HCT116 (cell line): ENCODE results near the gene EHD1. TPM values are rescaled to one million over a fixed set of nuclear protein-coding genes. Genes with fewer than 3 reads are reported as not detected.

ENCODE experiments used
- ATAC-seq: fragments of 200-7000 bp; cut with Tn5 transposase; 2 replicates; pipeline ENCODE4 v1.9.1; 2020; ENCODE audit warnings: mild to moderate bottlenecking, moderate library complexity
- BruUV-seq: library from RNA; stranded (reverse); fragments of 400-500 nt; replicated peaks from 2 replicates; lab custom pipeline; 2021; lab: Mats Ljungman, UMichigan
- CTCF ChIA-PET: fragments of 300-600 bp; sonication (Branson Sonifier 250); formaldehyde crosslinking; loops from one replicate; lab custom pipeline; 2021; ENCODE audit warnings: antibody characterized with exemption; lab: Charles Lee
- POLR2A ChIA-PET: fragments of 300-600, 350-600 bp; sonication (Branson Sonifier 250); formaldehyde crosslinking; loops from one replicate; lab custom pipeline; 2021; ENCODE audit warnings: antibody characterized with exemption; lab: Charles Lee
- RAD21 ChIA-PET, 2 experiments: fragments of 300-600 bp; sonication (Branson Sonifier 250); formaldehyde crosslinking; loops; one replicate each; lab custom pipeline; 2023; ENCODE audit warnings: low total read pairs in 2 of 2; ENCODE audit not compliant: uncharacterized antibody in 2 of 2, unreplicated experiment in 2 of 2, low non-redundant PET in 1 of 2; lab: Charles Lee
- DNase-seq: peaks from one replicate; pipeline ENCODE4 v3.0.0-alpha.2; 2010; ENCODE audit warnings: low read depth, low spot score
- H2AFZ ChIP-seq: fragments of 200-600 bp; shearing (Covaris generic), sonication (generic); 2 replicates; pipeline ENCODE4 v1.6.1; 2017; ENCODE audit warnings: low read depth, mixed run types, mixed read lengths, antibody characterized with exemption, low read length; ENCODE audit not compliant: poor library complexity, severe bottlenecking
- H3K27ac ChIP-seq: 2 replicates; pipeline ENCODE4 v1.5.1; 2012; ENCODE audit warnings: low read depth, low read length
- H3K27me3 ChIP-seq: fragments of 200-600 bp; sonication (generic); 2 replicates; pipeline ENCODE4 v1.6.1; 2016; ENCODE audit warnings: mixed run types, low read length, mixed read lengths; ENCODE audit not compliant: insufficient read depth
- H3K36me3 ChIP-seq, 2 experiments: fragments of 200-500 bp in 1 of 2; fragments of 200-600 bp in 1 of 2; sonication (Bioruptor generic) in 1 of 2; sonication (generic) in 1 of 2; 2 replicates each; pipeline versions ENCODE4 v1.5.1 to v1.6.1; 2014 to 2016; ENCODE audit warnings: low read length in 2 of 2, inconsistent platforms in 1 of 2, mixed read lengths in 1 of 2, mixed run types in 1 of 2; ENCODE audit not compliant: insufficient read depth in 2 of 2, control insufficient read depth in 1 of 2
- H3K4me1 ChIP-seq, 2 experiments: fragments of 200-600 bp in 1 of 2; sonication (generic) in 1 of 2; 2 replicates each; pipeline versions ENCODE4 v1.5.1 to v1.6.1; 2012 to 2017; ENCODE audit warnings: low read length in 2 of 2, inconsistent platforms in 1 of 2, mild to moderate bottlenecking in 1 of 2, mixed read lengths in 1 of 2, mixed run types in 1 of 2, moderate library complexity in 1 of 2; ENCODE audit not compliant: insufficient read depth in 2 of 2, control insufficient read depth in 1 of 2
- H3K4me2 ChIP-seq: fragments of 200-600 bp; sonication (generic); 2 replicates; pipeline ENCODE4 v1.6.1; 2017; ENCODE audit warnings: mixed run types, low read length, mixed read lengths
- H3K4me3 ChIP-seq, 2 experiments: fragments of 200-600 bp in 1 of 2; sonication (generic) in 1 of 2; replicated peaks in 1 of 2; 2 replicates each; pipeline ENCODE4 v1.5.1; 2011 to 2016; ENCODE audit warnings: low read length in 2 of 2, control low read depth in 1 of 2, low read depth in 1 of 2, mild to moderate bottlenecking in 1 of 2, mixed read lengths in 1 of 2, mixed run types in 1 of 2
- H3K79me2 ChIP-seq: fragments of 200-600 bp; sonication (generic); 2 replicates; pipeline ENCODE4 v1.6.1; 2017; ENCODE audit warnings: mild to moderate bottlenecking, mixed run types, low read length, moderate library complexity, mixed read lengths; ENCODE audit not compliant: insufficient read depth
- H3K9ac ChIP-seq: fragments of 200-600 bp; sonication (generic); 2 replicates; pipeline ENCODE4 v1.6.1; 2016; ENCODE audit warnings: low read length, mixed read lengths
- H3K9me2 ChIP-seq: fragments of 200-600 bp; sonication (generic), shearing (Covaris generic); 2 replicates; pipeline ENCODE4 v1.6.1; 2017; ENCODE audit warnings: mixed run types, mild to moderate bottlenecking, moderate library complexity; ENCODE audit not compliant: insufficient read depth
- H3K9me3 ChIP-seq, 2 experiments: fragments of 200-500 bp in 1 of 2; fragments of 200-600 bp in 1 of 2; sonication (Bioruptor generic) in 1 of 2; sonication (generic) in 1 of 2; 2 replicates each; pipeline ENCODE4 v1.6.1; 2014 to 2017; ENCODE audit warnings: low read length in 2 of 2, mixed read lengths in 2 of 2, inconsistent platforms in 1 of 2, low read depth in 1 of 2, mild to moderate bottlenecking in 1 of 2, mixed run types in 1 of 2, moderate library complexity in 1 of 2; ENCODE audit not compliant: control insufficient read depth in 1 of 2, insufficient read depth in 1 of 2
- H4K20me1 ChIP-seq: fragments of 200-600 bp; sonication (generic), shearing (Covaris generic); 2 replicates; pipeline ENCODE4 v1.6.1; 2017; ENCODE audit warnings: mixed run types, mild to moderate bottlenecking, moderate library complexity; ENCODE audit not compliant: insufficient read depth
- ATF3 ChIP-seq: IDR thresholded peaks from 2 replicates; pipeline ENCODE4 v1.6.1; 2012
- CBX3 ChIP-seq: IDR thresholded peaks from 2 replicates; pipeline ENCODE4 v1.6.1; 2012; ENCODE audit warnings: low read depth
- CEBPB ChIP-seq: IDR thresholded peaks from 2 replicates; pipeline ENCODE4 v1.6.1; 2012; ENCODE audit warnings: low read depth
- EGR1 ChIP-seq: IDR thresholded peaks from 2 replicates; pipeline ENCODE4 v1.6.1; 2012; ENCODE audit warnings: low read depth
- ELF1 ChIP-seq: IDR thresholded peaks from 2 replicates; pipeline ENCODE4 v1.6.1; 2012; ENCODE audit warnings: low read depth, borderline replicate concordance
- EZH2 ChIP-seq: fragments of 200-600 bp; sonication (generic); IDR thresholded peaks from 2 replicates; pipeline ENCODE4 v1.6.1; 2017; ENCODE audit warnings: antibody characterized with exemption, mixed run types
- EZH2phosphoT487 ChIP-seq: fragments of 200-600 bp; IDR thresholded peaks from 2 replicates; pipeline ENCODE4 v1.6.1; 2018; ENCODE audit warnings: antibody characterized with exemption, borderline replicate concordance
- MAX ChIP-seq: IDR thresholded peaks from 2 replicates; pipeline ENCODE4 v1.6.1; 2012
- SP1 ChIP-seq: IDR thresholded peaks from 2 replicates; pipeline ENCODE4 v1.6.1; 2012; ENCODE audit warnings: low read depth
- YY1 ChIP-seq: IDR thresholded peaks from 2 replicates; pipeline ENCODE4 v1.6.1; 2011; ENCODE audit warnings: low read length, low read depth, moderate library complexity, mild to moderate bottlenecking; ENCODE audit not compliant: insufficient replicate concordance; ENCODE audit errors: extremely low read depth
- ZBTB33 ChIP-seq: IDR thresholded peaks from 2 replicates; pipeline ENCODE4 v1.6.1; 2011; ENCODE audit warnings: mild to moderate bottlenecking, low read length, moderate library complexity; ENCODE audit not compliant: insufficient replicate concordance; ENCODE audit errors: extremely low read depth
- ZFX ChIP-seq: fragments of 450-650 bp; IDR thresholded peaks from 2 replicates; pipeline ENCODE4 v1.6.1; 2017
- ZNF274 ChIP-seq: fragments of 200-500 bp; sonication (Bioruptor generic); IDR thresholded peaks from 2 replicates; pipeline ENCODE4 v1.6.1; 2014; ENCODE audit warnings: mild to moderate bottlenecking, low read depth, low read length, inconsistent platforms
- intact Hi-C: fragments of 100-400 bp; cut with micrococcal nuclease; formaldehyde crosslinking; loops from 2 replicates; pipeline ENCODE4 v1.10.0; 2022
- total RNA-seq: library from RNA; stranded (reverse); gene quantifications from one replicate; pipeline ENCODE4 v1.2.1, GENCODE V29; 2021; ENCODE audit not compliant: unreplicated experiment

EHD1 gene
- total RNA-seq, 1 experiment from 2014 or later = 48.1 TPM

GRCh38 chr11:64875369-64876228 is 2.8 kb downstream of the EHD1 start:
- Histone ChIP-seq H3K27ac (peak overlapping the region; percentile 84), H3K27me3 (no peaks in the 10 kb centered on the region), H3K9ac (no peak overlapping the region), H3K4me3 (no peak overlapping the region), H3K9me2 (no peaks in the 10 kb centered on the region), H3K79me2 (peaks cover 76% of the 10 kb centered on the region), H4K20me1 (no peaks in the 10 kb centered on the region), H3K9me3 (no peaks in the 10 kb centered on the region)
- no TSS peak for BruUV-seq
- CTCF ChIA-PET = interaction anchor here (1.1 to 1.5 kb wide), 2 partner anchors 13 to 27 kb away, joined by 3 to 4 read pairs; no protein-coding TSS in a partner anchor
- DNase-seq = no peak
- POLR2A ChIA-PET = interaction anchor here (1.7 to 5.5 kb wide), 4 partner anchors 11 to 29 kb away, joined by 6 to 56 read pairs (median 24); partner anchors contain the start of gene CDC42BPG
- no peak for TF ChIP-seq ZFX
- TF ChIP-seq ELF1 = no peak
- no peak for TF ChIP-seq SP1
- no peak for TF ChIP-seq CBX3
- no peak for TF ChIP-seq EGR1
- no peak for TF ChIP-seq ZNF274
- TF ChIP-seq ATF3 = no peak
- TF ChIP-seq CEBPB = no peak
- TF ChIP-seq ZBTB33 = no peak
- TF ChIP-seq MAX = no peak
- no peak for TF ChIP-seq EZH2phosphoT487
- TF ChIP-seq EZH2 = no peak
- TF ChIP-seq YY1 = no peak
- TF ChIP-seq, all 23 proteins: peak for 0
- H3K4me2 ChIP-seq = peak overlapping the region; percentile 97
- H3K4me1 ChIP-seq = peaks cover 22 to 47% of the 10 kb centered on the region in 2 experiments
- intact Hi-C loops = no loop called here
- RAD21 ChIA-PET = no interaction called here
- ATAC-seq = no peak
- H3K36me3 ChIP-seq = peaks cover 19 to 44% of the 10 kb centered on the region in 2 experiments
- no peak overlapping the region for H2AFZ ChIP-seq
